HepG2 (cell line): Measurements from ENCODE around the gene RIC3.

ENCODE experiments used
- CEBPB ChIP-seq: IDR thresholded peaks from 2 replicates; pipeline ENCODE4 v1.6.1; 2011; ENCODE audit warnings: low read depth, low read length, improper control_type of control experiment, borderline replicate concordance
- CHD2 ChIP-seq: IDR thresholded peaks from 2 replicates; pipeline ENCODE4 v1.6.1; 2011; ENCODE audit warnings: low read depth, low read length, improper control_type of control experiment
- KLF13 ChIP-seq: sonication (generic); formaldehyde crosslinking; IDR thresholded peaks from 2 replicates; pipeline ENCODE4 v1.4.0; 2020; ENCODE audit warnings: mild to moderate bottlenecking, missing genetic modification reagents
- POLR2A ChIP-seq, 2 experiments: IDR thresholded peaks; 2 replicates each; pipeline ENCODE4 v1.6.1; 2011; ENCODE audit warnings: low read depth in 2 of 2, low read length in 2 of 2, mild to moderate bottlenecking in 1 of 2, moderate library complexity in 1 of 2; ENCODE audit not compliant: insufficient read depth in 1 of 2
- RFX1 ChIP-seq: fragments of 450-650 bp; IDR thresholded peaks from 2 replicates; pipeline ENCODE4 v1.6.1; 2017
- TCF7 ChIP-seq: sonication (generic); IDR thresholded peaks from 2 replicates; pipeline ENCODE4 v1.6.1; 2016; ENCODE audit warnings: antibody characterized with exemption, low read depth
- ZNF724P ChIP-seq: sonication (generic); formaldehyde crosslinking; IDR thresholded peaks from 2 replicates; pipeline ENCODE4 v1.8.0; 2022; ENCODE audit warnings: missing genetic modification reagents, borderline replicate concordance
- ZSCAN21 ChIP-seq: sonication (generic); formaldehyde crosslinking; IDR thresholded peaks from 2 replicates; pipeline ENCODE4 v1.8.0; 2022; ENCODE audit warnings: mild to moderate bottlenecking, missing genetic modification reagents, moderate library complexity, borderline replicate concordance
- TF ChIP-seq, protein P1 (sequence below): sonication (generic); formaldehyde crosslinking; conservative IDR thresholded peaks from 2 replicates; pipeline ENCODE4 v1.8.0; 2022; ENCODE audit warnings: missing genetic modification reagents
- TF ChIP-seq, protein P2 (sequence below): sonication (generic); formaldehyde crosslinking; IDR thresholded peaks from 2 replicates; pipeline ENCODE4 v1.5.0; 2020; ENCODE audit warnings: mild to moderate bottlenecking, missing genetic modification reagents, moderate library complexity
- TF ChIP-seq, protein P3 (sequence below): sonication (generic); formaldehyde crosslinking; IDR thresholded peaks from 2 replicates; pipeline ENCODE4 v1.4.0; 2020; ENCODE audit warnings: missing genetic modification reagents
- TF ChIP-seq, protein P4 (sequence below): IDR thresholded peaks from 2 replicates; pipeline ENCODE4 v1.6.1; 2016

DNA sequence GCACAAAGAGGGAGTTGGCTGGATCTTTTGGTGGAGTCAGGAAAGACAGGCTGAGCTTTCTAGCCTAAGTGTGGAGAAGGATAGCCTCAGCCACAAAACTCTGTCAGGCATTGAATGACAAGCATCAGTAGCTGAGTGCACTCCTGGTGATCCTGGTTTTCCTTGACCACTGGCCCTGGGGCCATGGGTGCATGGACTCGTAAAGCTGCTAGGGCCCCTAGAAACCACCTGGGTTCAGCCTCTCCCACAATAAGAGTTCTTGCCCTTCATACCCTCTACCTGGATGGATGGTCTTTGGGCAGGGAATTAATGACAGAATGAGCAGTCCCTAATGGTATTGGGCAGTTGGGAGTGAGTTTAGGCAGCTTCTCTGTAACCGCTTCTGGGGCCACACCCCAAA, 64.9 kb downstream of the RIC3 start:
- TF ChIP-seq POLR2A (IDR thresholded peaks at IDR 0.05; ENCODE audit: insufficient read depth in 1 of 2, low read depth in 2 of 2, low read length in 2 of 2) (no peak), ZNF724P (CRISPR knock-in tag) (no peak), KLF13 (CRISPR knock-in tag) (no peak), RFX1 (no peak), ZSCAN21 (CRISPR knock-in tag) (no peak), CEBPB (no peak), CHD2 (no peak), TCF7 (no peak)
- TF ChIP-seq, protein P1, sequence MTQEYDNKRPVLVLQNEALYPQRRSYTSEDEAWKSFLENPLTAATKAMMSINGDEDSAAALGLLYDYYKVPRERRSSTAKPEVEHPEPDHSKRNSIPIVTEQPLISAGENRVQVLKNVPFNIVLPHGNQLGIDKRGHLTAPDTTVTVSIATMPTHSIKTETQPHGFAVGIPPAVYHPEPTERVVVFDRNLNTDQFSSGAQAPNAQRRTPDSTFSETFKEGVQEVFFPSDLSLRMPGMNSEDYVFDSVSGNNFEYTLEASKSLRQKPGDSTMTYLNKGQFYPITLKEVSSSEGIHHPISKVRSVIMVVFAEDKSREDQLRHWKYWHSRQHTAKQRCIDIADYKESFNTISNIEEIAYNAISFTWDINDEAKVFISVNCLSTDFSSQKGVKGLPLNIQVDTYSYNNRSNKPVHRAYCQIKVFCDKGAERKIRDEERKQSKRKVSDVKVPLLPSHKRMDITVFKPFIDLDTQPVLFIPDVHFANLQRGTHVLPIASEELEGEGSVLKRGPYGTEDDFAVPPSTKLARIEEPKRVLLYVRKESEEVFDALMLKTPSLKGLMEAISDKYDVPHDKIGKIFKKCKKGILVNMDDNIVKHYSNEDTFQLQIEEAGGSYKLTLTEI (CRISPR knock-in tag) = no peak
- TF ChIP-seq, protein P2, sequence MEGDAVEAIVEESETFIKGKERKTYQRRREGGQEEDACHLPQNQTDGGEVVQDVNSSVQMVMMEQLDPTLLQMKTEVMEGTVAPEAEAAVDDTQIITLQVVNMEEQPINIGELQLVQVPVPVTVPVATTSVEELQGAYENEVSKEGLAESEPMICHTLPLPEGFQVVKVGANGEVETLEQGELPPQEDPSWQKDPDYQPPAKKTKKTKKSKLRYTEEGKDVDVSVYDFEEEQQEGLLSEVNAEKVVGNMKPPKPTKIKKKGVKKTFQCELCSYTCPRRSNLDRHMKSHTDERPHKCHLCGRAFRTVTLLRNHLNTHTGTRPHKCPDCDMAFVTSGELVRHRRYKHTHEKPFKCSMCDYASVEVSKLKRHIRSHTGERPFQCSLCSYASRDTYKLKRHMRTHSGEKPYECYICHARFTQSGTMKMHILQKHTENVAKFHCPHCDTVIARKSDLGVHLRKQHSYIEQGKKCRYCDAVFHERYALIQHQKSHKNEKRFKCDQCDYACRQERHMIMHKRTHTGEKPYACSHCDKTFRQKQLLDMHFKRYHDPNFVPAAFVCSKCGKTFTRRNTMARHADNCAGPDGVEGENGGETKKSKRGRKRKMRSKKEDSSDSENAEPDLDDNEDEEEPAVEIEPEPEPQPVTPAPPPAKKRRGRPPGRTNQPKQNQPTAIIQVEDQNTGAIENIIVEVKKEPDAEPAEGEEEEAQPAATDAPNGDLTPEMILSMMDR (CRISPR knock-in tag) = no peak
- TF ChIP-seq, protein P3, sequence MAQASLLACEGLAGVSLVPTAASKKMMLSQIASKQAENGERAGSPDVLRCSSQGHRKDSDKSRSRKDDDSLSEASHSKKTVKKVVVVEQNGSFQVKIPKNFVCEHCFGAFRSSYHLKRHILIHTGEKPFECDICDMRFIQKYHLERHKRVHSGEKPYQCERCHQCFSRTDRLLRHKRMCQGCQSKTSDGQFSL (CRISPR knock-in tag) = no peak
- TF ChIP-seq, protein P4, sequence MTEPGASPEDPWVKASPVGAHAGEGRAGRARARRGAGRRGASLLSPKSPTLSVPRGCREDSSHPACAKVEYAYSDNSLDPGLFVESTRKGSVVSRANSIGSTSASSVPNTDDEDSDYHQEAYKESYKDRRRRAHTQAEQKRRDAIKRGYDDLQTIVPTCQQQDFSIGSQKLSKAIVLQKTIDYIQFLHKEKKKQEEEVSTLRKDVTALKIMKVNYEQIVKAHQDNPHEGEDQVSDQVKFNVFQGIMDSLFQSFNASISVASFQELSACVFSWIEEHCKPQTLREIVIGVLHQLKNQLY (CRISPR knock-in tag) = no peak
